Smooth muscle cell (in vitro differentiated cells): Measurements from ENCODE around the gene MKI67. TPM values are rescaled to one million over a fixed set of nuclear protein-coding genes. Genes with fewer than 3 reads are reported as not detected.

ENCODE experiments used
- DNase-seq: peaks from one replicate; lab custom pipeline; 2025; ENCODE audit not compliant: unreplicated experiment; lab: John Stamatoyannopoulos, UW
- H2AFZ ChIP-seq: fragments of 200-600 bp; sonication (generic); 2 replicates; pipeline ENCODE4 v1.6.0; 2016; ENCODE audit warnings: antibody characterized with exemption, low read depth, mild to moderate bottlenecking
- H3F3A ChIP-seq: fragments of 200-600 bp; sonication (generic); 2 replicates; pipeline ENCODE4 v1.6.0; 2017; ENCODE audit warnings: antibody characterized with exemption, low read depth
- H3K27ac ChIP-seq: fragments of 200-600 bp; sonication (generic); 2 replicates; pipeline ENCODE4 v1.5.1; 2016; ENCODE audit warnings: low read depth, mild to moderate bottlenecking
- H3K27me3 ChIP-seq: fragments of 200-600 bp; sonication (generic); 2 replicates; pipeline ENCODE4 v1.6.1; 2016; ENCODE audit warnings: low read depth, mild to moderate bottlenecking
- H3K36me3 ChIP-seq: fragments of 200-600 bp; sonication (generic); 2 replicates; pipeline ENCODE4 v1.5.1; 2016; ENCODE audit warnings: low read depth
- H3K4me1 ChIP-seq: fragments of 200-600 bp; sonication (generic); 2 replicates; pipeline ENCODE4 v1.5.1; 2016; ENCODE audit warnings: low read depth
- H3K4me2 ChIP-seq: fragments of 200-600 bp; sonication (generic); 2 replicates; pipeline ENCODE4 v1.6.0; 2016; ENCODE audit warnings: mild to moderate bottlenecking
- H3K4me3 ChIP-seq: fragments of 200-600 bp; sonication (generic); 2 replicates; pipeline ENCODE4 v1.5.1; 2016; ENCODE audit warnings: mild to moderate bottlenecking
- H3K79me2 ChIP-seq: fragments of 200-600 bp; sonication (generic); 2 replicates; pipeline ENCODE4 v1.6.0; 2016; ENCODE audit warnings: low read depth, mild to moderate bottlenecking
- H3K9ac ChIP-seq: fragments of 200-600 bp; sonication (generic); 2 replicates; pipeline ENCODE4 v1.6.0; 2016; ENCODE audit warnings: low read depth
- H3K9me3 ChIP-seq: fragments of 200-600 bp; sonication (generic); replicated peaks from 2 replicates; pipeline ENCODE4 v1.5.1; 2016; ENCODE audit warnings: low read depth
- H4K20me1 ChIP-seq: fragments of 200-600 bp; sonication (generic); 2 replicates; pipeline ENCODE4 v1.6.0; 2016; ENCODE audit warnings: low read depth
- CTCF ChIP-seq: fragments of 200-600 bp; sonication (generic); IDR thresholded peaks from 2 replicates; pipeline ENCODE4 v1.5.1; 2017; ENCODE audit warnings: borderline replicate concordance, mild to moderate bottlenecking, antibody characterized with exemption; ENCODE audit not compliant: insufficient read depth, poor library complexity, severe bottlenecking
- WGBS: methylation state at CpG from one replicate; pipeline ENCODE4 v1.1.7; 2016; ENCODE audit warnings: low lambda C conversion rate; 5-methylcytosine and 5-hydroxymethylcytosine counted together
- polyA plus RNA-seq: library from polyadenylated mRNA; unstranded; fragments of >200 nt; fragmentation: Nextera tagmentation; extraction: Ambion mirVana; gene quantifications from 2 replicates; pipeline ENCODE4 v1.2.1, GENCODE V29; 2016
- total RNA-seq: library from RNA; depleted of rRNA; stranded (reverse); fragments of >200 nt; gene quantifications from 2 replicates; pipeline ENCODE4 v1.2.3, GENCODE V29; 2014

The MKI67 gene
- total and polyA plus RNA-seq, 2 experiments from 2014 or later, result 7.9 to 10.8 TPM

GRCh38 chr10:128116851-128117615 is 9.2 kb downstream of the MKI67 start:
- TF ChIP-seq CTCF, result peak; percentile 16
- Histone ChIP-seq H3K4me1 (no peaks in the 10 kb centered on the region), H3K9me3 (no peaks in the 10 kb centered on the region), H3K79me2 (peaks cover 10% of the 10 kb centered on the region), H3F3A (no peaks in the 10 kb centered on the region), H3K27ac (no peak overlapping the region), H3K9ac (no peak overlapping the region), H3K4me3 (no peak overlapping the region), H2AFZ (no peak overlapping the region), H3K36me3 (no peaks in the 10 kb centered on the region), H4K20me1 (no peaks in the 10 kb centered on the region), H3K4me2 (no peak overlapping the region), H3K27me3 (no peaks in the 10 kb centered on the region)
- WGBS, result 89% methylated on average over 13 of the region's 13 CpGs
- DNase-seq, result no peak

- Histone ChIP-seq H3K9ac (no peak overlapping the region), H3K4me3 (no peak overlapping the region), H3F3A (no peaks in the 10 kb centered on the region), H2AFZ (no peak overlapping the region), H3K27ac (no peak overlapping the region), H3K4me1 (no peaks in the 10 kb centered on the region), H3K79me2 (peaks cover 4% of the 10 kb centered on the region), H3K27me3 (no peaks in the 10 kb centered on the region), H3K4me2 (no peak overlapping the region), H3K9me3 (no peaks in the 10 kb centered on the region), H3K36me3 (no peaks in the 10 kb centered on the region), H4K20me1 (no peaks in the 10 kb centered on the region)
- no peak for DNase-seq
- no peak for TF ChIP-seq CTCF
- WGBS, result over 99% methylated on average over 4 of the region's 4 CpGs
Measured at GRCh38 chr10:128116187-128116586, 10.0 kb downstream of the MKI67 start.

- Histone ChIP-seq H3F3A (no peaks in the 10 kb centered on the region), H3K4me3 (no peak overlapping the region), H3K36me3 (no peaks in the 10 kb centered on the region), H3K27ac (no peak overlapping the region), H3K79me2 (peaks cover 1% of the 10 kb centered on the region), H2AFZ (no peak overlapping the region), H3K4me1 (no peaks in the 10 kb centered on the region), H3K27me3 (no peaks in the 10 kb centered on the region), H3K9ac (no peak overlapping the region), H3K4me2 (no peak overlapping the region), H3K9me3 (no peaks in the 10 kb centered on the region), H4K20me1 (no peaks in the 10 kb centered on the region)
- WGBS, result 99% methylated on average over 8 of the region's 8 CpGs
- no peak for DNase-seq
- no peak for TF ChIP-seq CTCF
Measured at GRCh38 chr10:128115356-128115755, 10.9 kb downstream of the MKI67 start.

GRCh38 chr10:128114901-128115300 is 11.3 kb downstream of the MKI67 start:
- Histone ChIP-seq H4K20me1 (no peaks in the 10 kb centered on the region), H3K9me3 (no peaks in the 10 kb centered on the region), H2AFZ (no peak overlapping the region), H3F3A (no peaks in the 10 kb centered on the region), H3K79me2 (no peaks in the 10 kb centered on the region), H3K27me3 (no peaks in the 10 kb centered on the region), H3K4me1 (no peaks in the 10 kb centered on the region), H3K9ac (no peak overlapping the region), H3K4me2 (no peak overlapping the region), H3K27ac (no peak overlapping the region), H3K36me3 (no peaks in the 10 kb centered on the region), H3K4me3 (no peak overlapping the region)
- DNase-seq, result no peak
- 98% methylated on average over 2 of the region's 2 CpGs for WGBS
- TF ChIP-seq CTCF, result no peak
